Inferior parietal cortex (tissue), 1 donor: ENCODE measurements around the gene ACTN3.
A peak's percentile ranks its signal among the peaks of the same experiment; 100 is the strongest.
"Not testable (repeated sequence)": the region's sequence is repeated elsewhere in the genome, so short reads cannot be mapped to it uniquely, and the experiment has no call there.

Experiments
- DNase-seq: peaks from one replicate; pipeline ENCODE4 v3.0.0-alpha.2; 2016; ENCODE audit errors: extremely low spot score

ACTN3 gene

DNA sequence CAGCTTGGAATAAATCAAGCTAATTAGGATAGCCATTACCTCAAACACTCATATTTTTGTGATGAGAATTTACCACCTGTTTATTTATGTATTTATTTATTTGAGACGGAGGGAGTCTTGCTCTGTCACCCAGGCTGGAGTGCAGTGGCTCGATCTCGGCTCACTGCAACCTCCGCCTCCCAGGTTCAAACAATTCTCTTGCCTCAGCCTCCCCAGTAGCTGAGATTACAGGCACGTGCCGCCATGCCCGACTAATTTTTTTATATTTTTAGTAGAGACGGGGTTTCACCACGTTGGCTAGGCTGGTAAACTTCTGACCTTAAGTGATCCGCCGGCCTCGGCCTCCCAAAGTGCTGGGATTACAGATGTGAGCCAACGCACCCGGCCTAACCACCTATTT lies 1.8 kb upstream of the ACTN3 start:
- not testable (repeated sequence) for DNase-seq

DNA sequence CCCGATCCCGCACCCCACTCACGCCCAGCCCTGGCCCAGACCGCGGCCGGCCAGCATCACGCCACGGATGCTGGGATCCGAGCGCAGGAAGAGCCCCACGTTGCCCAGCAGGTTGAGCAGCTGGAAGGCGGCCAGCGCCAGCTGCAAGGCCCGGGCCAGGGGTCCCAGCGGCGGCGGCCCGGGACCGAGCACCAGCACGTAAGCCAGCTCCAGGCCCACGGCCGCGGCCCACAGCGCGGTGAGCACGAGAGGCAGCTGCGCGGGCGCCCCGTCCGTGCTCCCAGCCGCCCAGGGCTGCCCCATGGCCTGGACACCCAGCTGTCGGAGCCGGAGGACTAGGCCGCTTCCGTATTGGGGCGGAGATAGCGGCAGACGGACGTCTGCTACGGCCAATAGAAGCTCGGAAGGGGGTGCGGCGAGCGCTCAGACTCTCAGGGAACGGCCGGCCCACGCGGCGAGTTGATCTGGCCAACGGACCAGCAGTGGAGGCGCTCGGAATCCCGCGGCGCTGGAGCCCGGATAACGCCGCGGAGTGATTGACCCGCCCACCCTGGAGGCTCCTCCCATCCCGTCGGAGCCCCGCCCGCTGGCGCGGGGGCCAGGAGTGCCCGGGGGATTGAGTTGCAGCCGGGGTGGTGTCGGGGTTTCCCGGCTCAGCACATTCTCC lies 869 bp upstream of the ACTN3 start, which contains the start of gene ZDHHC24:
Gene ZDHHC24, minus strand, starts transcription at position 348 of the 667 bp plus-strand sequence. Its CDS starts 45 bp downstream, at position 303.
- DNase-seq = peak; percentile 96

DNA sequence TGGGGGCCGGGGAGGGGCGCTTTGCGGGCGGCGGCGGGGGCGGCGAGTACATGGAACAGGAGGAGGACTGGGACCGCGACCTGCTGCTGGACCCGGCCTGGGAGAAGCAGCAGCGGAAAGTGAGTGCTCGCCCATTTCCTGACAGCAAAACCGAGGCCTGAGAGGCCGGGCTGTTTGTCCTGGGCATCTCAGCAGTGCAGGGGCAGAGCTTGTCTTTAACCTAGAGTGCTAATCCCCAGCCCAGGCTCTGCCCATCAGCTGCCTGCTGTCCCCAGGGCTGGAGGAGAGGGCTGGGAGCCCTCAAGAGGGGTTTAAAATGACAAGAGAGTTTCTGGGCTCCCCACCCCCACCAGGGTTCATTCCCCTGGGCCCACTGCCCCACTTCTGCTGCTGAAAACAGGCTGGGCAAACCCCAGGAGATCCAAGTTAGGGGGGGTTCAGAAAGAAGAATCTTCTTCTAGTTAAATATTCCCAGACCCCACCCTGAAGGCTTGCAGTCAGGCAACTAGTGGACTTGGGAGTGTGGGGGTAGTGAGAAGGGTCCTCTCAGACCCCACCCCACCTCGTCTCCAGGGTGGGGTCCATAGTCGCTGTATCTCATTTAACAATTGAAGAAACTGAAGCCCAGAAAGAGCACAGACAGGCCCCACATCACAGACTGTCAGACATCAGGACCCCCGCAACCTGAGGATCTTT lies 411 bp downstream of the ACTN3 start:
- DNase-seq = no peak

DNA sequence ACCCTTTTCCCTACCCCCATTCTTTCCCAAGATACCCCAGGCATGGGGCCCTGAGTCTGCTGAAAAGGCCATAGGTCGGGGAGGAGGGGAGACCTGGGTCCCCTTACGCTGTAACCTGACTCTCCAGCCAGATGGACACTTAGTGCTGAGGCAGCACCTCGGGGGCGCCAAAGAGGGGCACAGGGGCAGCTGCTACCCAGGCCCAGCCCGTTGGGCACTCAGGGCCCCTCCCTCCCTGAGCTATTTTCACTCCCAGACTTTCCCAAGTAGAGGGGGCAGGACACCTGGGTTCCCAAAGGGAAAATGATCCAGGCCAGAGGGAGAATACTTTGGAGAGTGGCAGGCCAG lies 933 bp downstream of the ACTN3 start:
- no peak for DNase-seq

DNA sequence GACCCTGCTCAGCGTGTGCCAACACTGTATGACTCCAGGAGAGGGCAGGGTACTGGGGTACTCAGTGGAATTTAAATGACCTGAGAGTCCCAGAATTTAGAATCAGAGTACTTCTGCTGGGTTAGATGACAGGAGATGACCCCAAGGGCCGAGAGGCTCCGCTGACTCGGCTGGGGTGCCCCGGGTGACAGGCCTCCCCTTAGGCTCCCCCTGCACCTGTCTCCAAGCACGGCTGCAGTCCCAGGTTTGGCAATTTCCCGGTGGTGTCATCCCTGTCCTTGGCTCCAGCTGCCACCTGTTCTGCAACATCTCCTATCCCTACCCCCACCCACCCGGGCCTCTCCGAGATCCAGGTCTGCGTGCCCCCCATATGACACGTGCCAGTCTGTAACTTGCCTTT lies 1.3 kb downstream of the ACTN3 start:
- DNase-seq = no peak

DNA sequence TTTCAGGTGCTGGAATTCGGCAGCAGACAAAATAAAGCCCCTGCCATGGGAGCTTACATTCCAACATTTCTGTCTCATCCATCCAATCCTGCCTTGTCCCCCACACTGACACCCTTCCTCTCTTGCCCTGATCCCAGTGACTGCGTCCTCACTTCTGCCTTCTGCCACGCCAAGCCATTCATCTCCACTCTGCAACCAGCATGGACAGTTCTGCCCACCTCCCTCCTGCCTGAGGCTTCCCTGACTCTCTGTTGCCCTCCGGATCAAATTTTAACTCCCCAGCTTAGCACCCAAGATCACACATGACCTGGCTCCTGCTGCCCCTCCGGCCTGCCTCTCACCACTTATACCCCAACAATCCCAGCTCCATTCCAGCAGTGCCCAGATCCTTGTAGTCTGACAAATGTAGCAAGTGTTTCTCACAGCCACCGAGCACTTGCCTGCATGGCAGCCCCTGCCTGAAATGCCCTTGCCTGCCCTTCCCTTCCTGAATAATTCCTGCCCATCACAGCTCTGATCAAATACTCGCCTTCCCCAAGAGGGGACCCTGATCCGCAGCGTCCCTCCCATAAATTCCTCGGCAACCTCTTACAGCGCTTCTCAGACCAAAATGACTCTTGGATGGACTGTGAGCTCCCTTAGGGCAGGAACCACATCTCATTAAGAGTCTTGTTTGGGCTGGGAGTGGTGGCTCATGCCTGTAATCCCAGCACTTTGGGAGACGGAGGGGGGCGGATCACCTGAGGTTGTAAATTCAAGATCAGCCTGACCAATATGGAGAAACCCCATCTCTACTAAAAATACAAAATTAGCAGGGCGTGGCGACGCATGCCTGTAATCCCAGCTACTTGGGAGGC lies 2.3 kb downstream of the ACTN3 start:
- DNase-seq = no peak

DNA sequence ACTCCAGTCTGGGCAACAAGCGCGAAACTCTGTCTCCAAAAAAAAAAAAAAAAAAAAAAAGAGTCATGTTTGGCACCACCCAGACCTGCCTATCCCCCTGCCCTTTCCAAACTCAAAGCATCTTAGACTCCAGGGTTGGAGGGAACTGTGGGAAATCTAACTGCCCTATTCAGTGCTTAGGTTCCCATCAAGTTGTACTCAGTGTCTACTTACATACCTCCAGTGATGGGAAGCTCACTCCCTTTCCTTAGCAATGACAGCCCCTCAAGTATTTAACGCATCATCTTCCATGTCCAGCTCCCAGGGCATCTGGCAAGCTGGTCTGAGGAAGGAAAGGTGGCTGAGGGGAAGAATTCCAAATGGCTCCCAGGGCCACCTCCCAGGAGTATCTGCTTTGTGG lies 3.0 kb downstream of the ACTN3 start:
- DNase-seq = no peak

DNA sequence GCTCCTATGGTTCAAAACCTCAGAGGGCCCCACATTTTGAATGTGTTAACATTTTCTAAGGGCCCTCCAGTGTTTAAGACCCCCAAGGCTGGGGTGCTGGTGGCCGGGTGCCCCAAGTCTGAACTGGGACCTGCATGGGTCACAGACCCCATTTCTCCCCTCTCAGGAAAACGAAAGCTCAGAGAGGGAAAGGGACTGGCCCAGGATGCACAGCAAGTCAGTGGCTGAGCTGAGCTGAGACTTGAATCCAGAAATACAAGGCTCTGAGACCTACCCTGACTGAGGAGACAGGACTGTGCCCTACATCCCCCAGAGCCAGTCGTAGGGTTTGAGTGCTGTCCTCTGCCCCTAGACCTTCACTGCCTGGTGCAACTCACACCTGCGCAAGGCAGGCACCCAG lies 4.2 kb downstream of the ACTN3 start:
- no peak for DNase-seq

DNA sequence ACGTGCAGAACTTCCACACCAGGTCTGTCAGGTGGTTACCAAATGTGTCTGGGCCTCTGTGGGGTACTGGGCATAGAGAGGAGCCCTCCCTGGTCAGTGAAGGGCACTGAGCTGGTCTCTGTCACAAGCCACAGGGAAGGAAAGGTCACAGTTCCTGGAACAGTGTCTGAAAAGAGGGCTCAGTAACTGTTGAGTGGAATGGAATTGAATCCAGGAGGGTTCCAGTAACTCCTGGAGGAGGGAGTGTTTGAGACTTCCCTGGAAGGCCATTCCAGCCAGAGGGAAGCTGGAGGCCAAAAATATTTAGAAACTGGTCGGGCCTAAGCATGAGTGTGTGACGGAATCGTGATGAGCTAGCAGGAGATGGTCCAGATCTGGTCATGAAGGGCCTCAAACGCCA lies 7.9 kb downstream of the ACTN3 start:
- DNase-seq = no peak

DNA sequence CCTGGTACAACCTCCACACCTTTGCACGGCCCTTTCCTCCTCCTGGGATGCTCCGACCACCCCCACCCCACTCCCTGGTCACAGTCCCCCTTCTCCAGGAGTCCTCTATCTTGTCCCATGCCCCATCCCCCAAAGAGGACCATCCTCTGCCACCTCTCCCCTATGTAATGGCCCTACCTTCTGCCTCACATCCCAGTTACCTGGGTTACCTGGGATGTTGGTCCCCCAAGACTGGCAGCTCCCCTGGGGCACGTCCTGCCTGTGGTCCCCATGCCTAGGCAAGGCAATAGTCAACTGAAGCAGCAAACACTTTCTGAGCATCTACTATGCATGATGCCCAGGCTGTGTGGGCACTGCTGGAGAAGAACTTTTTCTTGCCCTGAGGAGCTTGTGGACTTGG lies 8.7 kb downstream of the ACTN3 start:
- DNase-seq = no peak

DNA sequence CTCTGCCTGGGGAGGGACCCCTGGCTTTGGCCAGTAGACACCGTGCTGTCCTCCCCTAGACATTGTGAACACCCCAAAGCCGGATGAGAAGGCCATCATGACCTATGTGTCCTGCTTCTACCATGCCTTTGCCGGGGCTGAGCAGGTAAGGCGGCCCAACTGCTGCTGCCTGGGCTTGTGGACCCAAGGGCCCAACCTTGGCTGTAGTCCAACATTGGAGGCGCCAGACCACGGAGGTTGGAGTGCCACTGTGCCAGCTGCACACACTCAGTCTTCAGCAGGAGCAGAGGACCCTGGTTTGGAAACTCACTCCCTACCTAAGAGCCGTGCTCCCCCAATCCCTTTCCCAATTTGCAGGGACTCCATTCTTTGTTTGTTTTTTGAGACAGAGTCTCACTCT lies 9.4 kb downstream of the ACTN3 start:
- DNase-seq = no peak

DNA sequence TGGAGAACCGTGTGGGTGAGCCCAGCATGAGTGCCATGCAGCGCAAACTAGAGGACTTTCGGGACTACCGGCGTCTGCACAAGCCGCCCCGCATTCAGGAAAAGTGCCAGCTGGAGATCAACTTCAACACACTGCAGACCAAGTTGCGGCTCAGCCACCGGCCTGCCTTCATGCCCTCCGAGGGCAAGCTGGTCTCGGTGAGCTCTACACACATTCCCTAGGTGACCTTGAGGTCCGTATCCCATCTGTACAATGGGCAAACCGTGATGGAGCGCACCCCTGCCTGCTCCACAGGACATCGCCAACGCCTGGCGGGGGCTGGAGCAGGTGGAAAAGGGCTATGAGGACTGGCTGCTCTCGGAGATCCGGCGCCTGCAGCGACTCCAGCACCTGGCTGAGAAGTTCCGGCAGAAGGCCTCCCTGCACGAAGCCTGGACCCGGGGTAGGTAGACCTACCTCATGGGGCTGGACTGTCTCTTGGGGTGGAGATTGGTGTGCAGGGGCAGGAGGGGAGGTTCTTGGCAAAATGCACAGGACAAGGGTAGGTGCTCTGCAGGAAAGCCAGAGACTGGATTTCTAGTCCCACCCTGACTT lies 11.1 kb downstream of the ACTN3 start:
- DNase-seq = no peak

DNA sequence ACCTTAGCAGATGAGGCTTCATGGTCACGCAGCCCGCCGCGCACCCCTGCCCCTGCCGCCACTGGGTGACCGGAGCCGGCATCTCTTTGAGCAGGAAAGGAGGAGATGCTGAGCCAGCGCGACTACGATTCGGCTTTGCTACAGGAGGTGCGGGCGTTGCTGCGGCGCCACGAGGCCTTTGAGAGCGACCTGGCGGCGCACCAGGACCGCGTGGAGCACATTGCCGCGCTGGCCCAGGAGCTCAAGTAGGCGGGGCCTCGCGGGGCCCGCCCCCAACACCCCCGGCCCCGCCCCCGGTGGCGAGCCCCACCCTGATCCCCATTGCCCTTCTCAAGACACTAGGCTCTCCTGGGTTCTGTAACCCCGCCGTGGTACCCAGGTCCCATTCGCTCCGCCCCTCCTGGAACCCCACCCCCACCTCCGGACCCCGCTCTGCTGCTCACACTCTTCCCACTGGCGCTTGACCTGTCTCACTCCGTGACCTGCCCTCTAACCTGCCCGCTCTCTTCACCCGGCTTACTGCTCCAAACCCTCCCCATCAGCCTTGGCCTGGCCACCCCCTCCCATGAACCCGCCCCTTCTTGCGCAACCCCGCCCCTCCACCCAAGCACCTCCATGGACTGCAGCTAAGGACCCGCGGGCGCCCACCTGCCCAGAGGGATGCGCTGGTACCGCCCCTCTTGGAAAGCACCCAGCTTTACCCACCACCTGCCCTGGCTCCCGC lies 12.6 kb downstream of the ACTN3 start:
- DNase-seq = no peak

DNA sequence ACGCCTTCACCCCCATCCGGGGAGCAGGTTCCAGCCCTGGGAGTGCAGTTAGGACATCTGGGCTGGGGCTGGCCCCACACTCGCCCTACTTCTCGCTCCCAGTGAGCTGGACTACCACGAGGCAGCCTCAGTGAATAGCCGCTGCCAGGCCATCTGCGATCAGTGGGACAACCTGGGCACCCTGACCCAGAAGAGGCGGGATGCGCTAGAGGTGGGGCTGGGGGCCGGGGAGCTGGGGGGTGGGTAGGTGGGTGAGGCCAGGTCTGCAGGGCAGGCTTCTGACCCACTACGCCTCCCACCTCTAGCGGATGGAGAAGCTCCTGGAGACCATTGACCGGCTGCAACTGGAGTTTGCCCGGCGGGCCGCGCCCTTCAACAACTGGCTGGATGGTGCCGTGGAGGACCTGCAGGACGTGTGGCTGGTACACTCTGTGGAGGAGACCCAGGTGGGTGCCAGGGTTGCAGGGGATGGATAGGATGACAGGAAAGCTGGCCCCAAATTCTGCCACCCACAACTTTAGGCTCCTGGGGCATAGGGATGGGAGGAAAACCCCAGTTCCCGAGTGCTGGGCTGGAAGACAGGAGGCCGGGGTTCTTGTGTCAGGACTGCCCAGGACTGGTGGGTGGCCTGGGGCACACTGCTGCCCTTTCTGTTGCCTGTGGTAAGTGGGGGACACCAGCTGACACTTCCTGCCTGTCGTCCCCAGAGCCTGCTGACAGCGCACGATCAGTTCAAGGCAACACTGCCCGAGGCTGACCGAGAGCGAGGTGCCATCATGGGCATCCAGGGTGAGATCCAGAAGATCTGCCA lies 13.4 kb downstream of the ACTN3 start:
- DNase-seq = no peak

DNA sequence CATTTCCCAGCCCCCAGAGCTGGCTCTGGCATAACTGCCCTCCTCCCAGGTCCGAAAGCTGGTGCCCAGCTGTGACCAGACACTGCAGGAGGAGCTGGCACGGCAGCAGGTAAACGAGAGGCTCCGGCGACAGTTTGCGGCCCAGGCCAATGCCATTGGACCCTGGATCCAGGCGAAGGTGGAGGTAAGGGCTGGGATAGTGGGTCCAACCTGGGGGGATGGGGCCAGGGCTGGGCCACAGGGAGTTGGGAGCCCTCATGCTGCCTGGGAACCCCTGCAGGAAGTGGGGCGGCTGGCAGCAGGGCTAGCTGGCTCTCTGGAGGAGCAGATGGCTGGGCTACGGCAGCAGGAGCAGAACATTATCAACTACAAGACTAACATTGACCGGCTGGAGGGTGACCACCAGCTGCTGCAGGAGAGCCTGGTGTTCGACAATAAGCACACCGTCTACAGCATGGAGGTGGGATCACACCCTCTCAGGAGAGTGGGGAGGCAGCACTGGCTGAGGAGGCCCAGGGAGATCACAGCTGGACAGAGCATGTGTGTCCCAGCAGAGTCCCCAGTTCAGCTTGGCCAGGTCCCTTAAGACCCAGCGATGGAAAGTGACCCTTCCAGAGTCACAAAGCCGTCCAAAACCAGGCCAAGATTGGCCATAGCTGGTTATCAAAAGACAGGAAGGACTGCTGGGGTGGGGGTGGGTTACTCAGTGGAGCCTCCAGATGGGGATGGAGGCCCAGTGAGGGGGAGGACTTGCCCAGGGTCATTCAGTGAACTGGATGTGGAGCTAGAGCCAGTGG lies 14.7 kb downstream of the ACTN3 start:
- DNase-seq = no peak

DNA sequence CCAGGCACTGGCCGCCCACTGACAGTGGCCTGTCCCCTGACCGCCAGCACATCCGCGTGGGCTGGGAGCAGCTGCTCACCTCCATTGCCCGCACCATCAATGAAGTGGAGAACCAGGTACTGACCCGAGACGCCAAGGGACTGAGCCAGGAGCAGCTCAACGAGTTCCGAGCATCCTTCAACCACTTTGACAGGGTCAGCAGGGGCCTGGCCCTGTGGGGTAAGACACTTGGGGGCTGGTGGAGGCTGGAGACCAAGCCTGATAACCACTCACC lies 15.2 kb downstream of the ACTN3 start:
- no peak for DNase-seq

DNA sequence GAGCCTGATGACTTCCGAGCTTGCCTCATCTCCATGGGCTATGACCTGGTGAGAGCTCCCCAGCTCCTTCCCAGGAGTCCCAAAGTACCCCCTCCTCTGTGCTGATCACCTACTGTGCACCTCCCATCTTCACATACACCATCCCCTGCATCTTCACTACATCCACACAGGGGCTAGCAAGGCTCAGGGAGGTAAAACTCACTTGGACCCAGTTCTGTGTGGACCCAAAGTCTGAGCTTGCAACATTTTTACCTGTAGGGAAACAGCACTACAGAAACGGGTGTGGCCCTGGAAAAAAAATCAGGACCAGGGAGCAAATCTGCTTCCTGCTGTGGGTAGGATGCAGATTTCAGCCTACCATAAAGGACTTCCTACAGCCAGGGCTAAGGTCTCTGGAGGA lies 15.6 kb downstream of the ACTN3 start:
- DNase-seq = no peak

DNA sequence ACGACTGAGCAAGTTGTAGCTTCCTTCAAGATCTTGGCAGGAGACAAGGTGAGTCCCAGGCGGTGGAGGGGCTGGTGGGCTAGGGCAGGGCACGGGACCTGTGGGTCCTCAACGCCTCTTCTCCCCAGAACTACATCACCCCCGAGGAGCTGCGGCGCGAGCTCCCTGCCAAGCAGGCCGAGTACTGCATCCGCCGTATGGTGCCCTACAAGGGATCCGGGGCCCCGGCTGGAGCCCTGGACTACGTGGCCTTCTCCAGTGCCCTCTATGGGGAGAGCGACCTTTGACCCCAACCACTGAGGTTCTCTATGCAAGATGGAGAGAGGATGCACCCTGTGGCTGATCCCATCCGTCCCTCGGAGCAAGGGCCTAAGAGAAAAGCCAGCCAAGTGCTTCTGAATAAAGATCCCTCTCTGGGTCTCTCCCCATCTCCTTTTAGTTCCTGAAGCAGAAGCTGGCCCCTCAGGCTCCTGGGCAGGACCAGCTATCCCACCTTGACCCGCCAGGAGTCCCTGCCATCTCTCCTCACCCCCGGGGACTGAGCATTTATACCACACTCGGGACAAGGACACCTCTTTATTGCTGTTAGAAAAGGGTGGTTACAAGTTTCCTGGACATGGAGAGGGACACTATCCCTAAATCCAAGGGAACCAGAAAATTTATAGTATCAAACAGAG lies 16.3 kb downstream of the ACTN3 start:
- no peak for DNase-seq

DNA sequence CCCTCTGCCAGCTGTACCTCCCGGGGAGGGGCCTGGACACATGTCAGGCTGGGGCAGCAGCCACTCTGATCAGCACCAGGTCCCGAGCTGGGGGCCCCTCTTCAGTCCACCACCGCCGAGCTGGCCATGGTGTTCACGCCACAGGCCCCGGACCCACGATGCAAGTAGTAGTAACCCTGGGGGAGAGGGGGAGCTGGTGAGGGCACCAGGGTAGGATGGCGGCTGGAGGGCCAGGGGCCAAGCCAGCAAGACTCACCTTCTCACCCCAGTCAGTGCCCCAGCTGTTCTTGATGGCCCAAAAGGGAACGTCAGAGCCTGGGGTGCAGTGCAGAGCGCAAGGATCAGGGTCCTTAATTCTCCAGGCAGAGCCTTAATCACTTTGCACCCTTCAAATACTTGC lies 17.1 kb downstream of the ACTN3 start:
- DNase-seq = no peak

DNA sequence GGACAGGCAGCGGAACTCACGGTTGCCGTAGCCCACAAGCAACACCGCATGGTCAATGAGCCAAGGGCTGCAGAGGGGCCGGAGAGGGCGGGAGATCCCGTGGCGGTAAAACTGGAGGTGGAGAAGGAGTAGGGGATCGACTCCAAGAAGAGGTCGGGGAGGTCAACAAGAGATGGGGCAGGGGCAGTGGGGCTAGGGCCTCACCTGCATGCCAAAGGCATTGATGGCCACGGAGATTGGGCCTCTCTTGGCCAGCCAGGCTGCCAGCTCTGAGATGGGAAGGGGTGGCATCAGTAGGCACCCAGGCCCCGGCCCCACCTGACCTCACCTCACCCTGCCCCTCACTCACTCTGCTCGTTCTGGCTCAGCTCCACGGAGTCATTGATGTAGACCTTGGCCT lies 17.8 kb downstream of the ACTN3 start:
- no peak for DNase-seq
